8988T (cell line): ENCODE measurements around the gene MIA.
"Not testable (repeated sequence)": the region's sequence is repeated elsewhere in the genome, so short reads cannot be mapped to it uniquely, and the experiment has no call there.

Experiments
- DNase-seq: peaks from one replicate; pipeline ENCODE4 v3.0.0; 2011

The MIA gene

GRCh38 chr19:40804783-40805242, 29.5 kb downstream of the MIA start:
- DNase-seq, result no peak

- no peak for DNase-seq
Observed at GRCh38 chr19:40805258-40805868, 30.0 kb downstream of the MIA start.

DNA sequence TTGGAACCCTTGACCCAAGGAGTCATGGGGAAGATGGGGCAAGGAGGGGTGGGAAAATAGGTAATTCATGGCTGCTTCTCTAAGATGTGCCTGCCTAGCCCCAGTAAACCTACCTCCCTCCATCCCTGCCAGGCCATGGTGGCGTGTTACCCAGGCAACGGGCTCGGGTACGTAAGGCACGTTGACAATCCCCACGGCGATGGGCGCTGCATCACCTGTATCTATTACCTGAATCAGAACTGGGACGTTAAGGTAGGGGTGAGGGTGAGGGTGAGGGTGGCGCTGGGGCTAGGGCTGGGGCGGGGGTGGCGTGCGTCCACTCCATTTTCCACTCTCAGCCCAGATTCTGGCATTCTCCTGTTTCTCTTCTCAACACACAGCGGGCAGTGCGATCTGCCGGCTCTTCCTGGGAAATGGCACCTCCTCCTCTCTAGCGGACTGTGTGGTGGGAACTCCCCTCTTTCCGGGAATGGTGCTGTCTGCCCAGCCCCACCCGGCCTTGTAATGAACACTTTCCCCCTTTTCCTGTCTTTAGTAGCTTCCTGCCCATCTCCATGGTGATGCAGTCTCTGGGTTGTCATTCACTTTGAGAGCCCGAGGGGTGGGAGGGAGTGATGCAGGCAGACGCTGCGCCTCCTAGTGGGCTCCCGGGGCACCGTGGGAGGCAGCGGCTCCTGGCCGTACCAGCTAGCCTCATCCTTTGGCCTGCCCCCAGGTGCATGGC, 31.3 kb downstream of the MIA start:
- DNase-seq, result peak; percentile 96

DNA sequence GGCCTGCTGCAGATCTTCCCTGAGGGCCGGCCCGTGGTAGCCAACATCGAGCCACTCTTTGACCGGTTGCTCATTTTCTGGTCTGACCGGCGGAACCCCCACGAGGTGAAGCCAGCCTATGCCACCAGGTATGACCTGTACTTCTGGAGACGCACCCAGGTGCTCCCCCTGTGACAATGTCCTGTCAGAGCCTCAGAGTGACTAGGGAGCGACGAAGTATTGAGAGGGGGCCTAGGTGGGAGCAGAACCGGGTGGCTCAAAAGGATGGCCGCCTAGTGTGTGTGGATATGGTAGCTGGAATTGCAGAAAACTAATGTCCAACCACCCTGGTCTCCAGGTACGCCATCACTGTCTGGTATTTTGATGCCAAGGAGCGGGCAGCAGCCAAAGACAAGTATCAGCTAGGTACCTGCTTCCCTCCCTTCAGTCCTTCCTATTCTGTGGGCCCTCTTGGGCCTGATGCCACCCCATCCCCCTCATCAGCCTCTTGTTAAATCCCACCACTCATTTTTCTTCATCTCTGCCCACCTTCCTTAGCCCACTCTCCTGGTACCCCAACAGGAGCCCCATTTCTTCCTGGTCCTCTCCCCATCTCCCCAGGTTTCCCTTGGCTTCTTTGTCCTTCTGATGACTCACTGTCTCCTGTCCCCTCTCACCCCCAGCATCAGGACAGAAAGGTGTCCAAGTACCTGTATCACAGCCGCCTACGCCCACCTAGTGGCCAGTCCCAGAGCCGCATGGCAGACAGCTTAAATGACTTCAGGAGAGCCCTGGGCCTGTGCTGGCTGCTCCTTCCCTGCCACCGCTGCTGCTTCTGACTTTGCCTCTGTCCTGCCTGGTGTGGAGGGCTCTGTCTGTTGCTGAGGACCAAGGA, 32.1 kb downstream of the MIA start:
- no peak for DNase-seq

GRCh38 chr19:40808021-40808325, 32.7 kb downstream of the MIA start:
- DNase-seq, result no peak

GRCh38 chr19:40808497-40808896, 33.2 kb downstream of the MIA start:
- no peak for DNase-seq

GRCh38 chr19:40809358-40810086, 34.2 kb downstream of the MIA start:
- DNase-seq, result no peak

- DNase-seq, result no peak
Observed at GRCh38 chr19:40810160-40810559, 34.8 kb downstream of the MIA start.

DNA sequence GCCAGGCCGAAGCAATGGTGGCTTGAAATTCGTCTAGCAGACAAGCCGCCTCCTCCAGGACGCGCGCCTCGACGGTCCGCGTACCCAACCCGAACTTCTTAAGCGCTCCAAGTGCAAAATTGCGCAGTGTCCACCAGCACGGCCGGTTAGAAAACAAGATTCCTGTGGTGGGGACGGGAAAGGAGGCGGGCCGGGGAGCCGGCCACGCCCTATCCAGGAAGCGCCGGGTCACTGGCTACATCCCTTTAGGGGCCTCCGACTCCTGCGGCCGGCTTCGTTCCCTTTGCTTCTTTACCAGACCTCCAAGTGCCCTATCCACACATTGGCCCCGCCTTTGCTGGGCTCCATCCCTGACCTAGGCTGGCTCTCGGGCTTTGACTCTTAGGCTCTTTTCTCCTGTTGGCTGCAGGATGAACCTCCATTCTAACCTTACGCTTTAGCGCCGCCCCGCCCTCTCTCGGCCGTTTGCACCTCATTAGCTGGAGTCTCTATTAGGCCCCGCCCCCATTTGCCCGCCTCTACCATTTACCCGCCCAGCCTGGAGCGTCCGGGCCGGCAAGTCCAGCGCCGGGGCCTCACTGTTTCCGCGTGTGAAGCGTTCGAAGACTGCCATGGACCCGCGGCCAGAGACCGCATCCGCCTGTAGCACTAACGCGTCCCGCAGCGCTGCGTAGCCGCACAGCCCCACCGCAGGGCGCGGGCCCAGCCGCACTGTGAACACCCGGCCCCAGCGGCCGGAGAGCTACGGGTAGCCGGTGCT, 35.5 kb downstream of the MIA start:
- not testable (repeated sequence) for DNase-seq

DNA sequence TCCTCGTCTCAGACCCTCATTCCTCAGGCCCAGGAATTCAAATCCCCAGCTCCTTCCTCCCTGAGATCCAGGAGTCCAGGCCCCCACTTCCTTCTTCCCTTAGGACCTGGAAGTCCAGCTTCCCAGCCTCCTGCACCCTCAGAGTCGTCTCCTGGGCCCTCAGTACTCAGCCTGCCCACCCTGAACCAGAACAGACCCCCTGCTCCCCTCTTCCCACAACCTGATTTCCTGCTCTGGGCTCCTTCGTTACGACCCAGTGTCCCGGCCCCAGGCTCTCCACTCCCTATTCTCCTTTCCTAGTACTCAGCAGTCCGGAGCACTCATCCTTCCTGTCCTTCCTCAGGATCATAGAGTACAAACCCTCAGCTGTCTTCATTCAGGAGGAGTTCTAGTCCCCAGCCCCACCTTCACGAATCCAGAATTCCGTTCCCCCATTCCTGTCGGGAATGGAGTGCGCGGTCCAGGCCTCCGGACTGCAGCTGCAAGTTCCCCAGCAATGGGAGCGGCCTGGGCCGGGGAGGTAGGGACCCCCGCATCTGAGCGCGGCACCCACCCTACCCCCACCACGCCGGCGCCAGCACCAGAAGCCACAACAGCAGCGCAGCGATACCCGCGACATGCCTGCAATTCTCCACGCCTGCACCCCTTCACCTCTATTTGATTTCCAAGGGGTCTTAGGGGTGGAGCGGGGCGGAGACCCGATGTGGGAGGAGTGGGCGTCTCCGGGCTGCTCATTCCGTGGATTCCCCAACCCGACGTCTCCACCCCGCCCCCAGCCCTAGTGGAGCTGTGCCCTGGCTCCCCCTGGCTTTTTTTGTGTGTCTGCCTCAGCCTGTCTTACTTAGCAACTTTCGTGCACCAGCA, 36.4 kb downstream of the MIA start:
- no peak for DNase-seq

DNA sequence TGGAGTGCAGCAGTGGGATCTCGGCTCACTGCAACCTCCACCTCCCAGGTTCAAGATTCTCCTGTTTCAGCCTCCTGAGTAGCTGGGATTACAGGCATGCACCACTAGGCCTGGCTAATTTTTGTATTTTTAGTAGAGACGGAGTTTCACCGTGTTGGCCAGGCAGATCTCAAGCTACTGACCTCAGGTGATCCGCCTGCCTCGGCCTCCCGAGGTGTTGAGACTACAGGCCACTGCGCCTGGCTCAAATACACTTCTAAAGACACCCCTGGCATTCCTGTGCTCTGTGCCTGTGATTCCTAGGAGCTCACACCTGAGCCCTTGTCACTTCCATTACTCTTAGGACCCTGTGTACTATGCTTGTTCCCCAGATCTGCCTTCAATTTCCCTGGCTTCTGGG, 37.2 kb downstream of the MIA start:
- not testable (repeated sequence) for DNase-seq

- no peak for DNase-seq
Observed at GRCh38 chr19:40813182-40813581, 37.9 kb downstream of the MIA start.

GRCh38 chr19:40815223-40815622, 39.9 kb downstream of the MIA start:
- no peak for DNase-seq

GRCh38 chr19:40818480-40819399, 43.4 kb downstream of the MIA start:
- DNase-seq, result not testable (repeated sequence)

DNA sequence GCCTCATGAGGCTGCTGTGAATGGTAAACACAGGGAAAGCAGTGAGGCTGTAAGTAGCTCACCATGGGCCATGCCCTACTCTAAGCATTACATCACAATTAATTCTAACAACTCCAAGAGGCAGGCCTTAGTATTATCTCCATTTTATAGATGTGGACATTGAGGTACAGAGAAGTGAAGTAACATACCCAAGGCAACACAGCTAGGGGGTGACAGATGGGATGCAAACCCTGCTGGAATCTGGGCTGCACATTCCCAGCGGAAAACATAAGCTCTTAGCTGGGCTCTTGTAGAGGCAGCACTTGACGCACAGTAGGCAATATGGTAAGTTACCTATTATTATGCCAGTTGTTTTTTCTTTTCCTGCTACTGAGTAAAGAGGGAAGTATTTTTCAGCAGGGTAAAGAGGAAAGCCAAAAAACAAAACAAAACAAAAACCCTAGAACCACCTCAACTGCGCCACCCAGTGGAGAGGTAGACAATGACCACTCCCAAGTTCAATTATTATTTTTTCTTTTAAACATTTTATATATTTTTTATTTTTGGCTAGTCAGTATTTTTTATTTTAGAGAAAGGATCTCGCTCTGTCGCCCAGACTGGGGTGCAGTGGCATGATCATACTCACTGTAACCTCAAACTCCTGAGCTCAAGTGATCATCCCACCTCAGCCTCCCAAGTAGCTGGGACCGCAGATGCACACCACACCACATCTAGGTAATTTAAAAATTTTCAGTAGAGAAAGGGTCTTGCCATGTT, 44.3 kb downstream of the MIA start:
- DNase-seq, result not testable (repeated sequence)

- no peak for DNase-seq
Observed at GRCh38 chr19:40822161-40822560, 46.8 kb downstream of the MIA start.

- not testable (repeated sequence) for DNase-seq
Observed at GRCh38 chr19:40822704-40823553, 47.6 kb downstream of the MIA start.

- not testable (repeated sequence) for DNase-seq
Observed at GRCh38 chr19:40824916-40825315, 49.6 kb downstream of the MIA start.
